GM12801 (cell line): Measurements from ENCODE around the gene DUXA.

Experiments
- TF ChIP-seq, protein P1 (sequence below): IDR thresholded peaks from one replicate; pipeline ENCODE4 v1.5.1; 2011; ENCODE audit warnings: control low read depth; ENCODE audit not compliant: insufficient read length; ENCODE audit errors: extremely low read depth

The DUXA gene

DNA sequence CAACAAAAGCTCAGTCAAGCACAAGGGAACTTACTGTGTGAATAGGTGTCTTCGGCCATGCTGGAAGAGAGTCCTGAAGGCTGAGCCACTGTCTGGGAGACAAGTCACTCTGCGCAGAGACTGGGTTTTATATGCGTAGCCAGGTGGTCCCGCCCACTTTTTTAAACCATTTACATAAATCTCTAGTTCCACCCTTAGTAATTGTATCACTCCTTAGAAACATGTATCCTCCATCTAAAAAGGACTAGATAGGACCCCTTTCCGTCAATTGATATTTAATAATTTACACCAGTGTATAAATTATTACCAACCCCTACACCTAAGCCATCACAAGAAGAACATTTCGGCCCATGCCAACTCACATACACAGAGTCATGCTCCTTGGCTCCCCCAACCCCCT, at the start of gene DUXA:
Gene DUXA, minus strand, starts transcription at position 101 of the 400 bp plus-strand sequence. Its CDS starts 42 bp downstream, at position 59.
- TF ChIP-seq, protein P1, sequence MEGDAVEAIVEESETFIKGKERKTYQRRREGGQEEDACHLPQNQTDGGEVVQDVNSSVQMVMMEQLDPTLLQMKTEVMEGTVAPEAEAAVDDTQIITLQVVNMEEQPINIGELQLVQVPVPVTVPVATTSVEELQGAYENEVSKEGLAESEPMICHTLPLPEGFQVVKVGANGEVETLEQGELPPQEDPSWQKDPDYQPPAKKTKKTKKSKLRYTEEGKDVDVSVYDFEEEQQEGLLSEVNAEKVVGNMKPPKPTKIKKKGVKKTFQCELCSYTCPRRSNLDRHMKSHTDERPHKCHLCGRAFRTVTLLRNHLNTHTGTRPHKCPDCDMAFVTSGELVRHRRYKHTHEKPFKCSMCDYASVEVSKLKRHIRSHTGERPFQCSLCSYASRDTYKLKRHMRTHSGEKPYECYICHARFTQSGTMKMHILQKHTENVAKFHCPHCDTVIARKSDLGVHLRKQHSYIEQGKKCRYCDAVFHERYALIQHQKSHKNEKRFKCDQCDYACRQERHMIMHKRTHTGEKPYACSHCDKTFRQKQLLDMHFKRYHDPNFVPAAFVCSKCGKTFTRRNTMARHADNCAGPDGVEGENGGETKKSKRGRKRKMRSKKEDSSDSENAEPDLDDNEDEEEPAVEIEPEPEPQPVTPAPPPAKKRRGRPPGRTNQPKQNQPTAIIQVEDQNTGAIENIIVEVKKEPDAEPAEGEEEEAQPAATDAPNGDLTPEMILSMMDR: no peak

DNA sequence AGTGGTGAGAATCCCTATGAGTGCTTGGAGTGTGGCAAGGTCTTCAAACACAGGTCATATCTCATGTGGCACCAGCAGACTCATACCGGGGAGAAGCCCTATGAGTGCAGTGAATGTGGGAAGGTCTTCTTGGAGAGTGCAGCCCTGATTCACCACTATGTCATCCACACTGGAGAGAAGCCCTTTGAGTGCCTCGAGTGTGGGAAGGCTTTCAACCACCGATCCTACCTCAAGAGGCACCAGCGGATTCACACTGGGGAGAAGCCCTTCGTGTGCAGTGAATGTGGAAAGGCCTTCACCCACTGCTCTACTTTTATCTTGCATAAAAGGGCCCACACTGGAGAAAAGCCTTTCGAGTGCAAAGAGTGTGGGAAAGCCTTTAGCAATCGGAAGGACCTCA, 44.8 kb upstream of the DUXA start:
- TF ChIP-seq, protein P1: no peak

GRCh38 chr19:57210381-57210780, 43.1 kb upstream of the DUXA start:
- TF ChIP-seq, protein P1: no peak

DNA sequence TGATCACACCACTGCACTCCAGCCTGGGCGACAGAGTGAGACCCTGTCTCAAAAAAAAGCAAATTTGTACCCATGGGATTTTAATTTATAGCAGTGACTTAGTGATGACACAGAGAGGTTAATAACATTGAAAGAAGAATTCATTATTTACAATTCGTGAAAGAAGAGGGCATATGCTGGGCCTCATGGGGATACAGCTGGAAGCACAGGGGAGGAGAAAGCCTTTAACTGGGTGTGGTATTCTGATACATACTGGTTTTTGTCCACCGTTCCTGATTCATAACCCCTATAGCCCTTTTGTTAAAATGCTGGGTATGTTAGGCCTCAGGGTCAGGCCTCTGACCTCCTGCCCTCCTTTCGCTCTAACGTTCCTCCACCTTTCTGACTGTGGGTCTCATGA, 34.9 kb upstream of the DUXA start:
- TF ChIP-seq, protein P1: no peak

- TF ChIP-seq, protein P1: no peak
These were observed 25.7 kb upstream of the DUXA start for GRCh38 chr19:57192993-57193392.

GRCh38 chr19:57192077-57192420, 24.8 kb upstream of the DUXA start:
- TF ChIP-seq, protein P1: no peak

GRCh38 chr19:57191141-57192076, 24.1 kb upstream of the DUXA start, which contains the start of gene ZNF264:
ZNF264 (plus strand) TSS chr19:57191500; CDS start chr19:57191914, 414 bp downstream.
- TF ChIP-seq, protein P1: no peak
